Heart right ventricle (tissue), 16 donors: ENCODE data around the gene HOXC10. TPM values are rescaled to one million over a fixed set of nuclear protein-coding genes. Genes with fewer than 3 reads are reported as not detected.
A peak's percentile ranks its signal among the peaks of the same experiment; 100 is the strongest.

Source experiments
- ATAC-seq, 8 donors: fragments of 200-7000 bp; cut with Tn5 transposase; one replicate each; pipeline ENCODE4 v1.9.1; 2020; ENCODE audit warnings: mild to moderate bottlenecking in 8 of 8, moderate library complexity in 8 of 8, moderate number of reproducible peaks in 1 of 8
- DNase-seq, 2 donors: peaks; one replicate each; pipeline ENCODE4 v3.0.0-alpha.2; 2020
- H3K27ac ChIP-seq, 10 donors: fragments of 200-600 bp; sonication (generic) in 2 of 10; one replicate each; pipeline versions ENCODE4 v1.5.0 to v1.8.0; 2020 to 2022; ENCODE audit warnings: mild to moderate bottlenecking in 3 of 10
- H3K27me3 ChIP-seq, 7 donors: fragments of 200-600 bp; one replicate each; pipeline ENCODE4 v1.8.0; 2021 to 2022; ENCODE audit warnings: mild to moderate bottlenecking in 2 of 7
- H3K36me3 ChIP-seq, 9 donors: fragments of 200-600 bp; sonication (generic) in 1 of 9; one replicate each; pipeline versions ENCODE4 v1.5.0 to v1.8.0; 2020 to 2022; ENCODE audit warnings: mild to moderate bottlenecking in 2 of 9
- H3K4me1 ChIP-seq, 9 donors: fragments of 200-600 bp; sonication (generic) in 1 of 9; one replicate each; pipeline versions ENCODE4 v1.5.0 to v1.8.0; 2020 to 2022; ENCODE audit warnings: mild to moderate bottlenecking in 4 of 9
- H3K4me3 ChIP-seq, 10 donors: fragments of 200-600 bp; sonication (generic) in 2 of 10; one replicate each; pipeline versions ENCODE4 v1.5.0 to v1.8.0; 2020 to 2022; ENCODE audit warnings: mild to moderate bottlenecking in 7 of 10, moderate library complexity in 2 of 10
- H3K9me3 ChIP-seq, 11 donors: fragments of 200-600 bp in 10 of 11; sonication (generic) in 2 of 11; one replicate each; pipeline versions ENCODE4 v1.5.0 to v1.8.0; 2013 to 2022; ENCODE audit warnings: mild to moderate bottlenecking in 2 of 11, control low read depth in 1 of 11, moderate library complexity in 1 of 11
- CTCF ChIP-seq, 9 donors: fragments of 200-600 bp; sonication (generic) in 2 of 9; IDR thresholded peaks; one replicate each; pipeline versions ENCODE4 v1.5.0 to v1.8.0; 2021 to 2022; ENCODE audit warnings: antibody characterized with exemption in 9 of 9, mild to moderate bottlenecking in 5 of 9, moderate library complexity in 1 of 9
- WGBS, 2 donors: extraction: QIAGEN DNeasy Blood & Tissue Kit; methylation state at CpG; one replicate each; pipeline ENCODE4 v1.1.7; 2013; ENCODE audit warnings: inconsistent platforms in 1 of 2; 5-methylcytosine and 5-hydroxymethylcytosine counted together
- intact Hi-C, 10 donors: fragments of 100-400 bp; cut with DNase I; formaldehyde crosslinking; loops; one replicate each; pipeline versions ENCODE4 v1.11.1 to v1.14.2; 2022
- polyA plus RNA-seq, 2 donors: library from polyadenylated mRNA; stranded (reverse); fragments of 200-250 nt; gene quantifications; one replicate each; pipeline ENCODE4 v1.2.3, GENCODE V29; 2013
- total RNA-seq, 10 donors: library from RNA; stranded (reverse); fragmentation: NEBNext Ultra II Directional in 3 of 10; extraction: Animal tissue kit (Norgen Biotek cat#: 25700) in 3 of 10; gene quantifications; one replicate each; pipeline versions ENCODE4 v1.2.1 to v1.2.4, GENCODE V29; 2021 to 2023
- donor health status: Arrhythmogenic right ventricular cardiomyopathy.
- donor health status: ischemic (EF 13 %, LVEDD 7.1; RV severe dilation, severe dysfunction).
- donor health status: healthy with polysubstance abuse.
- donor health status: DM: no; HTN: yes; CAD: no.
- donor health status: DM: no; HTN: no; CAD: no.
- donor health status: ischemic (EF 25% LVEDD 6.9; RV normal size, moderate dysfunction).
- donor health status: ischemic (EF 25% LVEDD 5.7; RV mildly dilated, moderate dysfunction).
- donor health status: healthy.
- donor health status: DM: yes; HTN: yes; CAD: no.
- donor health status: Ischemic cardiomyopathy.
- donor health status: ischemic (EF 35%, LVEDD 5.7; RV mildly dilated, moderate dysfunction).
- donor health status: nonischemic (EF 11% LVEDD 7.7; RV severe dilation, severe dysfunction).
- donor health status: DM: yes; HTN: yes; CAD: no.
- donor health status: PGD.
- donor health status: ischemic (EF 29% LVEDD 5.4; RV normal size, mild dysfunction).
- donor health status: nonischemic (EF 23%, LVEDD 6.1; RV moderate dilation, normal function).

HOXC10 gene
- total and polyA plus RNA-seq, 12 donors = not detected

DNA sequence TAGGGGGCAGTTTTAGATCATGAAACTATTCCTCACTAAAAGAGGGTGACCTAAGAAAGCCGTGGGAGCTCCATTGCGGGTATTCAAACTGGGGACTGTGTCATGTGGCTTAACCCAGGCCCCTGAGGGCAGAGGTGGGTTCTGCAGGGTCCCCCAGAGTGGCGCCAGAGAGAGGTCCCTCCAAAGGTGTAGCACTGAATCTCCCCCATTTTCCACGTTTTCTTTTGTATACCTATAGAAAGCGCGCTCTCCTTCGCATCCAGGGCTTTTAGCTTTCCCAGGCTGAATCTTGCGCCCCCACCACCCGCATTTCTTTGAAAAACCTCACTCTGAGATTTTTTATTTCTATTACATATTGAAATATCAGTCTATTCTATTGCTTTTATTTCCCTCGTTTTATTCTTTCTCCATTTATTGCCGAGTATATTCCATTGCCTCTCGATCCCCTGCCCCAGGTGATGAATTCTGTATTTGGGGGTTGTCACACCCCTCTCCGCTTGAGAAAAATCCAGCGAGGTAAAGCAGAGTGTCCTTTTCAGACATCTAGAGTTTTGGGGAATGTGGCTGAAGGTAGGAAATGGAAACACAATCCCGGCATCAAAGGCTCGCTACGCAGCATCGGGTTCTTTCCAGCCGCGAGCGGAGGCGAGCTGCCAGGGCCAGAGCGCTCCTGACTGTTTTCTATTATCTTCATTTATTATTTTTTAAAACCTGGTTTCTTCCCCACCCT lies 47.2 kb upstream of the HOXC10 start:
- H3K27me3 ChIP-seq = peaks cover 38 to 100% (median 100%) of the 10 kb centered on the region in 7 donors
- TF ChIP-seq CTCF (IDR thresholded peaks at IDR 0.05) = no peak
- peaks cover 0 to 14% (median 8%) of the 10 kb centered on the region in 9 donors for H3K4me1 ChIP-seq
- H3K27ac ChIP-seq = no peak overlapping the region
- DNase-seq (no peak), ATAC-seq (no peak)
- 13 to 17% methylated on average over 23 of the region's 23 CpGs for WGBS, 2 donors
- intact Hi-C loops = no loop called here
- no peaks in the 10 kb centered on the region for H3K9me3 ChIP-seq
- H3K4me3 ChIP-seq = no peak overlapping the region
- H3K36me3 ChIP-seq = no peaks in the 10 kb centered on the region

DNA sequence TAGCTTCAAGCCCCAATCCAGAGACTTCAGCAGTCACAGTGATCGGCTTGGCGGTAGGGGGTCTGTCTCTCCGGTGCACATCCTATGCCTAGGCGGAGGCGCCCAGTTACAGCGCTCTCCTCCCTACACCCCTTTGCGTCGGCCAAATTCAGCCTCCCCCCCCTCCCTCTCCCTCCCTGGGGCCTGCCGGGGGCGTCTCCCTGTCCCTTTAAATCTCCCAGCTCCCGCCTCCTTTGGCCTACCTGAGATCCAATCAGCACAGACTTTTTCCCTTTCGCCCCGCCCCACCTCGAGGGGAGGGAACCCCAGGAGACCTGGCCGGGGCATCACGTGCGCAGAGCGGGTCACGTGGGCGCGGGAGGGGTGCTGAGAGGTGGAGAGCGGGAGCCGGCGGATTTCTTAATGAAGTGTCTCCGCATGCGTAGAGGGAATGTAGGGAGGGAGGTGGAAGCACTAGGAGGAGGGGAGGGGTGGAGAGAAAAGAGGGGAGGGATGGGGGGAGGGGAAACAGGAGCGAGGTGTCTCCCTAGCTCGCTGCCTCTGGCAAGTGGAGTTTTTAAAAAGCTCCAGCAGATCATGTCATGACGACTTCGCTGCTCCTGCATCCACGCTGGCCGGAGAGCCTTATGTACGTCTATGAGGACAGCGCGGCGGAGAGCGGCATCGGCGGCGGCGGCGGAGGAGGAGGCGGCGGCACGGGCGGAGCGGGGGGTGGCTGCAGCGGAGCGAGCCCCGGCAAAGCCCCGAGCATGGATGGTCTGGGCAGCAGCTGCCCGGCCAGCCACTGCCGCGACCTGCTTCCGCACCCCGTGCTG lies 46.4 kb upstream of the HOXC10 start, which contains the start of gene HOXC13:
TSS of gene HOXC13 (plus strand) at position 506 of the 815 bp plus-strand sequence. CDS start at position 582, 76 bp downstream.
- Histone ChIP-seq H3K4me3 (peak within 1 kb of the TSS in 1 of 10 donors; percentile 5), H3K4me1 (peaks cover 0 to 14% (median 8%) of the 10 kb centered on the region in 9 donors), H3K27me3 (peaks cover 38 to 100% (median 100%) of the 10 kb centered on the region in 7 donors), H3K9me3 (no peaks in the 10 kb centered on the region), H3K36me3 (no peaks in the 10 kb centered on the region), H3K27ac (no peak within 1 kb of the TSS)
- 3% methylated on average over 55 to 56 of the region's 56 CpGs for WGBS, 2 donors
- intact Hi-C loops = no loop called here
- TF ChIP-seq CTCF (IDR thresholded peaks at IDR 0.05) = no peak
- ATAC-seq (peak in 2 of 8 donors; percentile 42 to 50), DNase-seq (no peak)

DNA sequence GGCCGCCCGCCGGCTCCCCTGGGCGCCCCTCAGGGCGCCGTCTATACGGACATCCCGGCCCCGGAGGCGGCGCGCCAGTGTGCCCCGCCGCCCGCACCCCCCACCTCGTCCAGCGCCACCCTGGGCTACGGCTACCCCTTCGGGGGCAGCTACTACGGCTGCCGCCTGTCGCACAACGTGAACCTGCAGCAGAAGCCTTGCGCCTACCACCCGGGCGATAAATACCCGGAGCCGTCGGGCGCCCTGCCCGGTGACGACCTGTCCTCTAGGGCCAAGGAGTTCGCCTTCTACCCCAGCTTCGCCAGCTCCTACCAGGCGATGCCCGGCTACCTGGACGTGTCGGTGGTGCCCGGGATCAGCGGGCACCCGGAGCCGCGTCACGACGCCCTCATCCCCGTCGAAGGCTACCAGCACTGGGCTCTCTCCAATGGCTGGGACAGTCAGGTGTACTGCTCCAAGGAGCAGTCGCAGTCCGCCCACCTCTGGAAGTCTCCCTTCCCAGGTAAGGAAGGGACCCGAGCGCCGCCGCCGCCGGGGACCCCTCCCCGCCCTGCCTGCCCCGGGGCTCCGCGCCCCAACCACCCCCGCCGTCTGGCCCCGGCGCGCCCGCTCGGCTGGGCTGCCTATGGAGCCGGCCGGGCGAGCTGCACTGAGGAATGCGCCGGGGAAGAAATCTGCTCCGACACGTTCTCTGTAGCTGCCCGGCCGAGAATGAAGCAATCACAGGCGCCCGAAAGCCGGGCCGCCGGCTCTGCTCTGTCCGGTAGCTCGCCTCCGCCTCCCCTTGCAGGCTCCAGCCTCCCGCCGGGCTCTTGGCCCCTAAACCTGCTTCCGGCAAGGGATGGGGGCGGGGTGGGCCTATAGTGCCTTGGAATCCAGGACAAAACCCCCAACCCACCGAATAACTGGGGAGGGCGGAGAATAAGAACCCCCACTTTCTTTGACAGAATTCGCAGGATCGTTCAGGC lies 45.5 kb upstream of the HOXC10 start:
- Histone ChIP-seq H3K27me3 (peaks cover 39 to 100% (median 100%) of the 10 kb centered on the region in 7 donors), H3K27ac (no peak overlapping the region), H3K9me3 (no peaks in the 10 kb centered on the region), H3K4me1 (peaks cover 0 to 14% (median 8%) of the 10 kb centered on the region in 9 donors), H3K36me3 (no peaks in the 10 kb centered on the region), H3K4me3 (no peak overlapping the region)
- TF ChIP-seq CTCF (IDR thresholded peaks at IDR 0.05) = no peak
- WGBS, 2 donors = 3 to 4% methylated on average over 90 to 91 of the region's 91 CpGs
- intact Hi-C loops = no loop called here
- no peak for DNase-seq
- ATAC-seq = peak in 1 of 8 donors; percentile 59
